Measurements from ENCODE around the gene TMTC1. TPM values are rescaled to one million over a fixed set of nuclear protein-coding genes. Genes with fewer than 3 reads are reported as not detected.
A peak's percentile ranks its signal among the peaks of the same experiment; 100 is the strongest.

Gene TMTC1
- total and polyA plus RNA-seq, 9 donors = 22.5 to 38.1 (median 33.7) TPM

DNA sequence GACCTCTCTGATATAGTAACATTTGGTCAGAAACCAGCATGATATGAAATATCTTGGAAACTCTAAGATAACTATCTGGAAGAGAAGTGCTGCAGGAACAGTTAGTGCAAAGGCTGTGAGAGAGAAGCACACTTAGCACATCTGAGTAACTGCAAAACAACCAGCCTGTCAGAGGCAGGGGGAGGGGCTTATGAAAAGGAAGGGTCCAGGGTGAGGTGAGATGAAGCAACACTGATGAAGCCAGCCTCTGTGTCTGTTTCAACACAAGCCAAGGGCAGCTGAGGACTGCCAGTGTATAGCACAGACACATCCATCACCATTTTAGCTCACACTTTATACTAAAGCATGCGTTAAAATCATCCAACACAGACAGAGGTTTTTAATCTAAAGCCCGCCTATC is 248.8 kb downstream of the TMTC1 start:
- H3K36me3 ChIP-seq (ENCODE audit: control insufficient read depth, insufficient read depth, low read length) = no peaks in the 10 kb centered on the region
- H3K4me3 ChIP-seq (ENCODE audit: low read length) = no peak overlapping the region
- no peaks in the 10 kb centered on the region for H3K9me3 ChIP-seq (replicated peaks; ENCODE audit: control insufficient read depth, low read depth, low read length)
- DNase-seq = peak; percentile 12
- H3K27me3 ChIP-seq (ENCODE audit: control insufficient read depth, insufficient read depth, low read length) = no peaks in the 10 kb centered on the region
- no peak overlapping the region for H3K27ac ChIP-seq (ENCODE audit: low read length)
- H3K4me1 ChIP-seq (ENCODE audit: control insufficient read depth, insufficient read depth, low read length) = peaks cover 2% of the 10 kb centered on the region
- no CpG with 5 or more reads among the region's 2 CpGs for WGBS (ENCODE audit: insufficient coverage)

DNA sequence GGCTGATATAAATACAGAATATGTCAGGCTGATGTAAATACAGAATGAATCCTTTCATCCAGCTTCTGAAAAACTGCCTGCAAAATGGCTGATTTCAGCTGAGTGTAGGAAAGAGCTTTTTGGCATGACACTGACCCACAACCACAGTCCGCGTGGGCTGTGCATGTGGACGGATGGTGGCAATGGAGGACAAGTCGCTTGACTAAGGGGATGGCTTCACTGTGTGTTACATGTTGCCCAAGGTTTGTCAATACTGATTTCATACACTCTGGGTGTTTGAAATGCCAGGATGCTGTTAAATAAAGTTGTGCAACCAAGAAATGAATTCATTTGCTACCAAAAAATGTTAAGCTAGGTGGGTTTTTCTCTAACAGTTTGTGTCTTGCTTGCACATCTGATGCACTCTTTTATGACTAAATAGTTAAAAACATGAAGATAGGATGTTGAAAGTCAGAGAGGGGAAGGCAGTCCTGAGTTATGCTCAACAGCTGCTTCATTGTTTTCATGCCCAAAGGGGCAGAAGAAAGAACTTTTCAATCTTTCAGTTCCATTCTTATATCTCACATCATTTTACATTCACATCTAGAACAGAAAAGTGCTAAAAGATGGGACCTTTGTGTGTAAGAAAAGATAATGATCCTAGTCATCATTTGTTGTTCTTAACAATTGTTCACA is 249.8 kb downstream of the TMTC1 start:
- H3K4me1 ChIP-seq (ENCODE audit: control insufficient read depth, insufficient read depth, low read length) = peaks cover 2% of the 10 kb centered on the region
- H3K4me3 ChIP-seq (ENCODE audit: low read length) = no peak overlapping the region
- H3K27me3 ChIP-seq (ENCODE audit: control insufficient read depth, insufficient read depth, low read length) = no peaks in the 10 kb centered on the region
- H3K9me3 ChIP-seq (replicated peaks; ENCODE audit: control insufficient read depth, low read depth, low read length) = no peaks in the 10 kb centered on the region
- 75% methylated on average over 2 of the region's 4 CpGs for WGBS (ENCODE audit: insufficient coverage)
- H3K36me3 ChIP-seq (ENCODE audit: control insufficient read depth, insufficient read depth, low read length) = no peaks in the 10 kb centered on the region
- DNase-seq = peak; percentile 25
- no peak overlapping the region for H3K27ac ChIP-seq (ENCODE audit: low read length)

GRCh38 chr12:29531471-29531870 is 252.3 kb downstream of the TMTC1 start:
- Histone ChIP-seq H3K36me3 (ENCODE audit: control insufficient read depth, insufficient read depth, low read length) (no peaks in the 10 kb centered on the region), H3K27me3 (ENCODE audit: control insufficient read depth, insufficient read depth, low read length) (no peaks in the 10 kb centered on the region), H3K4me3 (ENCODE audit: low read length) (no peak overlapping the region), H3K9me3 (replicated peaks; ENCODE audit: control insufficient read depth, low read depth, low read length) (no peaks in the 10 kb centered on the region), H3K4me1 (ENCODE audit: control insufficient read depth, insufficient read depth, low read length) (peaks cover 2% of the 10 kb centered on the region), H3K27ac (ENCODE audit: low read length) (no peak overlapping the region)
- WGBS (ENCODE audit: insufficient coverage) = no CpG with 5 or more reads among the region's 1 CpG
- DNase-seq = no peak

GRCh38 chr12:29530436-29530835 is 253.3 kb downstream of the TMTC1 start:
- H3K27me3 ChIP-seq (ENCODE audit: control insufficient read depth, insufficient read depth, low read length) = no peaks in the 10 kb centered on the region
- no peak overlapping the region for H3K4me3 ChIP-seq (ENCODE audit: low read length)
- H3K27ac ChIP-seq (ENCODE audit: low read length) = no peak overlapping the region
- no peaks in the 10 kb centered on the region for H3K36me3 ChIP-seq (ENCODE audit: control insufficient read depth, insufficient read depth, low read length)
- no peaks in the 10 kb centered on the region for H3K9me3 ChIP-seq (replicated peaks; ENCODE audit: control insufficient read depth, low read depth, low read length)
- no peak for DNase-seq
- peaks cover 2% of the 10 kb centered on the region for H3K4me1 ChIP-seq (ENCODE audit: control insufficient read depth, insufficient read depth, low read length)
- 100% methylated on average over 1 of the region's 4 CpGs for WGBS (ENCODE audit: insufficient coverage)

- Histone ChIP-seq H3K4me1 (ENCODE audit: control insufficient read depth, insufficient read depth, low read length) (no peaks in the 10 kb centered on the region), H3K27me3 (ENCODE audit: control insufficient read depth, insufficient read depth, low read length) (no peaks in the 10 kb centered on the region), H3K36me3 (ENCODE audit: control insufficient read depth, insufficient read depth, low read length) (no peaks in the 10 kb centered on the region), H3K4me3 (ENCODE audit: low read length) (no peak overlapping the region), H3K9me3 (replicated peaks; ENCODE audit: control insufficient read depth, low read depth, low read length) (no peaks in the 10 kb centered on the region), H3K27ac (ENCODE audit: low read length) (no peak overlapping the region)
- no CpG with 5 or more reads among the region's 4 CpGs for WGBS (ENCODE audit: insufficient coverage)
- peak; percentile 38 for DNase-seq
Measured at GRCh38 chr12:29528161-29528560, 255.6 kb downstream of the TMTC1 start.

GRCh38 chr12:29521951-29522350 is 261.8 kb downstream of the TMTC1 start:
- H3K36me3 ChIP-seq (ENCODE audit: control insufficient read depth, insufficient read depth, low read length) = no peaks in the 10 kb centered on the region

GRCh38 chr12:29519585-29520182 is 264.1 kb downstream of the TMTC1 start:
- Histone ChIP-seq H3K4me3 (ENCODE audit: low read length) (no peak overlapping the region), H3K27ac (ENCODE audit: low read length) (no peak overlapping the region), H3K36me3 (ENCODE audit: control insufficient read depth, insufficient read depth, low read length) (peaks cover 8% of the 10 kb centered on the region), H3K9me3 (replicated peaks; ENCODE audit: control insufficient read depth, low read depth, low read length) (no peaks in the 10 kb centered on the region), H3K27me3 (ENCODE audit: control insufficient read depth, insufficient read depth, low read length) (no peaks in the 10 kb centered on the region), H3K4me1 (ENCODE audit: control insufficient read depth, insufficient read depth, low read length) (no peaks in the 10 kb centered on the region)
- DNase-seq = peak; percentile 66

More at GRCh38 chr12:29521951-29522350, 261.8 kb downstream of the TMTC1 start:
- Histone ChIP-seq H3K27me3 (ENCODE audit: control insufficient read depth, insufficient read depth, low read length) (no peaks in the 10 kb centered on the region), H3K4me3 (ENCODE audit: low read length) (no peak overlapping the region), H3K27ac (ENCODE audit: low read length) (no peak overlapping the region), H3K9me3 (replicated peaks; ENCODE audit: control insufficient read depth, low read depth, low read length) (no peaks in the 10 kb centered on the region), H3K4me1 (ENCODE audit: control insufficient read depth, insufficient read depth, low read length) (no peaks in the 10 kb centered on the region)
- no peak for DNase-seq
- no CpG with 5 or more reads among the region's 2 CpGs for WGBS (ENCODE audit: insufficient coverage)

DNA sequence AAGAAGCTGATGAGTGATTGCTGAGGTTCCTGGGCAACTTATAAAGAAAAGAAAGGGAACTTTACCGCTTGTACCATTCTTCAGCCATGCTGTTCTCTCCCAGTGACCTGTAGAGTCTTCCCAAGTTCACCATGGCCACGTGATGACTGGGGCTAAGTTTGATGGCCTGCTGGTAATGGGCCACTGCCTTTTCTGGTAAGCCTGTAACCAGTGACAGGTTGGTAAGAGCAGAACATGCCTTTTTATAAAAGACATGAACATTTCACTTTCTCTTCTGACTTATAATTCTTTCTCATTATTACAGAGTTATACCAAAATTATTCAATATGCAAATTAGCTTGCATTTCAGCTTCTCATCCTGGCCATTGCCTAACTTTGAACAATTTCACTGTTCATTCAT is 265.3 kb downstream of the TMTC1 start:
- DNase-seq = no peak
- H3K4me3 ChIP-seq (ENCODE audit: low read length) = no peak overlapping the region
- no peaks in the 10 kb centered on the region for H3K9me3 ChIP-seq (replicated peaks; ENCODE audit: control insufficient read depth, low read depth, low read length)
- 65% methylated on average over 2 of the region's 2 CpGs for WGBS (ENCODE audit: insufficient coverage)
- peaks cover 8% of the 10 kb centered on the region for H3K36me3 ChIP-seq (ENCODE audit: control insufficient read depth, insufficient read depth, low read length)
- no peak overlapping the region for H3K27ac ChIP-seq (ENCODE audit: low read length)
- no peaks in the 10 kb centered on the region for H3K4me1 ChIP-seq (ENCODE audit: control insufficient read depth, insufficient read depth, low read length)
- H3K27me3 ChIP-seq (ENCODE audit: control insufficient read depth, insufficient read depth, low read length) = no peaks in the 10 kb centered on the region

DNA sequence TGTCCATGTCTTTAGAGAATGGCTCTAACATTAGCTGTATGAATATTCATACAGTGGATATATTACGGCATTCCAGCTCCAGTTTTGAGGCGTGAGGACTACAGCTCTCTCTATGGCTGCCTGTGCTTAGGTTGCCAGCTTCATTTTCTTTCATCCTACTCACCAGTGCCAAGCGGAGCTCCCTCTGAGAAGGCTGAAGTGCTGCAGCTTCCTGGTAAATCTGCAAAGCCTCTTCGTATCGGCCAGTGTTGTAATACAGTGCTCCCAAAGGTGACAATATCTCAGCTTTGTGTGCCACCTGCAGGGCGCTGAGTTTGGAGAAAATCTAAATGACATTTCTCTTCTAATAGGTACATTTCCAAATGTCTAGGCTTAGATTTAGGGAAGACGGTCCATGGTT is 266.5 kb downstream of the TMTC1 start:
- DNase-seq = no peak
- WGBS (ENCODE audit: insufficient coverage) = 61% methylated on average over 3 of the region's 7 CpGs
- Histone ChIP-seq H3K27me3 (ENCODE audit: control insufficient read depth, insufficient read depth, low read length) (no peaks in the 10 kb centered on the region), H3K4me1 (ENCODE audit: control insufficient read depth, insufficient read depth, low read length) (no peaks in the 10 kb centered on the region), H3K36me3 (ENCODE audit: control insufficient read depth, insufficient read depth, low read length) (peaks cover 8% of the 10 kb centered on the region), H3K27ac (ENCODE audit: low read length) (no peak overlapping the region), H3K4me3 (ENCODE audit: low read length) (no peak overlapping the region), H3K9me3 (replicated peaks; ENCODE audit: control insufficient read depth, low read depth, low read length) (no peaks in the 10 kb centered on the region)

DNA sequence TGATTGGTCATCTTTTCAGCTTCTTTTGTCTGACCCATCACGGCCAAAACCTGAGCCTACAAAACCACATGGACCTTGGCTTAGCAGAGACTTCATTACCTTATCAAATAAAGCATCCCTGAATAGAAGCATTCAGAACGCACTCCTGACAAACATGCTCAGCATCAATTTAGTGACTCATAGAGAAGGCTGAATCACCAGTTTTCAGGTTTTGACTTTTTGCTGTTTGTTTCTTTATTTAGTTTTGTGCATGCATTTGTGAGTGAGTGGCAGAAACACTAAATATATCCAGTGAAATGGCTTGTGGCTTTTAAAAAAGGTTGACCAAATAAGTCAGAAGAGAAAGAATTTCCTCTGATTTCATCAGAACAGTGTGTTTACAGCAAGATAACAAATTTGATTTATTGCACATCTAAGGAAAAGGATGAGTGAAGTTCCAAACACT is 267.3 kb downstream of the TMTC1 start:
- no peak for DNase-seq
- peaks cover 9% of the 10 kb centered on the region for H3K36me3 ChIP-seq (ENCODE audit: control insufficient read depth, insufficient read depth, low read length)
- no peaks in the 10 kb centered on the region for H3K4me1 ChIP-seq (ENCODE audit: control insufficient read depth, insufficient read depth, low read length)
- no peak overlapping the region for H3K27ac ChIP-seq (ENCODE audit: low read length)
- H3K27me3 ChIP-seq (ENCODE audit: control insufficient read depth, insufficient read depth, low read length) = no peaks in the 10 kb centered on the region
- no peaks in the 10 kb centered on the region for H3K9me3 ChIP-seq (replicated peaks; ENCODE audit: control insufficient read depth, low read depth, low read length)
- 100% methylated on average over 1 of the region's 2 CpGs for WGBS (ENCODE audit: insufficient coverage)
- H3K4me3 ChIP-seq (ENCODE audit: low read length) = no peak overlapping the region

All from muscle of leg (tissue), 11 donors.